Thymus (tissue), 11 donors: ENCODE results near the gene SLC39A11. TPM values are rescaled to one million over a fixed set of nuclear protein-coding genes. Genes with fewer than 3 reads are reported as not detected.
"Not testable (repeated sequence)": the region's sequence is repeated elsewhere in the genome, so short reads cannot be mapped to it uniquely, and the experiment has no call there.

ENCODE experiments used
- DNase-seq, 9 donors: peaks; one replicate each; pipeline ENCODE4 v3.0.0-alpha.2; 2013; ENCODE audit warnings: low spot score in 9 of 9, low read depth in 6 of 9, missing footprints in 1 of 9
- H3K27ac ChIP-seq, 2 donors: one replicate each; pipeline ENCODE4 v1.5.1; 2013; ENCODE audit warnings: control low read depth in 1 of 2, low read depth in 1 of 2, low read length in 1 of 2, mild to moderate bottlenecking in 1 of 2, moderate library complexity in 1 of 2
- H3K27me3 ChIP-seq, 2 donors: one replicate each; pipeline ENCODE4 v1.5.1; 2013; ENCODE audit warnings: low read length in 1 of 2; ENCODE audit not compliant: control insufficient read depth in 2 of 2, insufficient read depth in 1 of 2
- H3K36me3 ChIP-seq, 2 donors: one replicate each; pipeline ENCODE4 v1.5.1; 2013; ENCODE audit warnings: low read length in 1 of 2, mild to moderate bottlenecking in 1 of 2, moderate library complexity in 1 of 2; ENCODE audit not compliant: control insufficient read depth in 2 of 2, insufficient read depth in 2 of 2
- H3K4me1 ChIP-seq, 2 donors: one replicate each; pipeline ENCODE4 v1.5.1; 2013; ENCODE audit warnings: low read length in 2 of 2; ENCODE audit not compliant: control insufficient read depth in 2 of 2, insufficient read depth in 2 of 2
- H3K4me3 ChIP-seq, 2 donors: one replicate each; pipeline ENCODE4 v1.5.1; 2013; ENCODE audit warnings: low read length in 2 of 2, control low read depth in 1 of 2, mild to moderate bottlenecking in 1 of 2
- H3K9me3 ChIP-seq, 2 donors: one replicate each; pipeline ENCODE4 v1.5.1; 2013; ENCODE audit warnings: low read length in 1 of 2, mild to moderate bottlenecking in 1 of 2; ENCODE audit not compliant: control insufficient read depth in 2 of 2, insufficient read depth in 1 of 2
- WGBS: extraction: QIAGEN DNeasy Blood & Tissue Kit; methylation state at CpG from one replicate; pipeline ENCODE4 v1.1.7; 2013; 5-methylcytosine and 5-hydroxymethylcytosine counted together
- polyA plus RNA-seq: library from polyadenylated mRNA; stranded (reverse); fragments of 200-250 nt; gene quantifications from one replicate; pipeline ENCODE4 v1.2.3, GENCODE V29; 2013
- total RNA-seq: library from RNA; stranded (reverse); fragments of 120-200 nt; gene quantifications from one replicate; pipeline ENCODE4 v1.2.4, GENCODE V29; 2013
- donor health status: healthy.

SLC39A11 gene
- total and polyA plus RNA-seq, 2 donors, result 7.4 to 8.7 TPM

GRCh38 chr17:72643575-72644216 lies 448.8 kb downstream of the SLC39A11 start:
- no peaks in the 10 kb centered on the region for H3K9me3 ChIP-seq
- no peak overlapping the region for H3K27ac ChIP-seq
- peaks cover 0 to 2% of the 10 kb centered on the region in 2 donors for H3K4me1 ChIP-seq
- H3K27me3 ChIP-seq, result peaks cover 0 to 17% of the 10 kb centered on the region in 2 donors
- 79% methylated on average over 4 of the region's 4 CpGs for WGBS
- no peaks in the 10 kb centered on the region for H3K36me3 ChIP-seq
- DNase-seq, result no peak
- H3K4me3 ChIP-seq, result no peak overlapping the region

GRCh38 chr17:72642720-72643119 lies 449.8 kb downstream of the SLC39A11 start:
- no peak overlapping the region for H3K4me3 ChIP-seq
- H3K27me3 ChIP-seq, result peaks cover 0 to 20% of the 10 kb centered on the region in 2 donors
- H3K4me1 ChIP-seq, result peaks cover 0 to 2% of the 10 kb centered on the region in 2 donors
- 88% methylated on average over 7 of the region's 7 CpGs for WGBS
- H3K9me3 ChIP-seq, result no peaks in the 10 kb centered on the region
- no peak overlapping the region for H3K27ac ChIP-seq
- DNase-seq, result no peak
- no peaks in the 10 kb centered on the region for H3K36me3 ChIP-seq

- DNase-seq, result no peak
- H3K27me3 ChIP-seq, result peaks cover 0 to 20% of the 10 kb centered on the region in 2 donors
- H3K36me3 ChIP-seq, result no peaks in the 10 kb centered on the region
- peaks cover 0 to 2% of the 10 kb centered on the region in 2 donors for H3K4me1 ChIP-seq
- H3K4me3 ChIP-seq, result no peak overlapping the region
- H3K27ac ChIP-seq, result peak overlapping the region; percentile 37 to 43
- H3K9me3 ChIP-seq, result no peaks in the 10 kb centered on the region
- WGBS, result 40% methylated on average over 61 of the region's 61 CpGs
Measured at GRCh38 chr17:72640415-72641165, 451.9 kb downstream of the SLC39A11 start.

- no peak overlapping the region for H3K27ac ChIP-seq
- WGBS, result 93% methylated on average over 7 of the region's 7 CpGs
- no peaks in the 10 kb centered on the region for H3K36me3 ChIP-seq
- H3K4me3 ChIP-seq, result no peak overlapping the region
- DNase-seq, result no peak
- H3K27me3 ChIP-seq, result peaks cover 0 to 20% of the 10 kb centered on the region in 2 donors
- peaks cover 2 to 6% of the 10 kb centered on the region in 2 donors for H3K4me1 ChIP-seq
- H3K9me3 ChIP-seq, result no peaks in the 10 kb centered on the region
Measured at GRCh38 chr17:72639711-72640110, 452.8 kb downstream of the SLC39A11 start.

GRCh38 chr17:72638932-72639331 lies 453.6 kb downstream of the SLC39A11 start:
- WGBS, result over 99% methylated on average over 3 of the region's 3 CpGs
- H3K27me3 ChIP-seq, result peaks cover 0 to 20% of the 10 kb centered on the region in 2 donors
- not testable (repeated sequence) for H3K4me3 ChIP-seq, H3K27ac ChIP-seq, H3K9me3 ChIP-seq, H3K36me3 ChIP-seq, DNase-seq, H3K4me1 ChIP-seq

DNA sequence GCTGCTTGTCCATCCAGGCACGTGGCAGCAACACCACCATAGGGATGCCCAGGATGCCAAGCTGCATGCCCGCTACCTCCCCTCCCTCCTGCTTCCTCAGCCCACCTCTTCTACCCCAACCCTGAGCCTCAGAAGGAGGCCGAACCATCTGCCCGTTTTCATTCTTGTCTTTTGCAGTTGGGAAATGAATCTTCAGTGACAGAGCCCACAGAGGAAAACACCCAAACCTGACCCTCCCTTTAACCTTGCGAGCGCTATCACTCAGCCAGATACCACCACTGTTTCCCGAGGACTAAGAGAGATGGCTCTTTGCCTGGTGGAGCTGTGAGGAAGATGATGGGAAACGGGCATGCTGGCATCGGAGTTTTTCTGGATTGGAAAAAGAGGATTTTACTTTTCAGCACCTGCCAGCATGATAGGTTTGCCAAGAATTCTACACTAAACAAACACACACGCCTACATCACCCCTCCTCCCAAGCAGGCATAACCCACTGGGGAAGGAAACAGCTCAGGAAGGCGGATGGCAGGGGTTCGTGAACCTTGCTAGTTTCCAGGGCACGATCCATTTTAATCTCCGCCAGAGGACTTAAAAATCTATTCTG lies 457.4 kb downstream of the SLC39A11 start:
- 77% methylated on average over 14 of the region's 14 CpGs for WGBS
- no peak for DNase-seq

DNA sequence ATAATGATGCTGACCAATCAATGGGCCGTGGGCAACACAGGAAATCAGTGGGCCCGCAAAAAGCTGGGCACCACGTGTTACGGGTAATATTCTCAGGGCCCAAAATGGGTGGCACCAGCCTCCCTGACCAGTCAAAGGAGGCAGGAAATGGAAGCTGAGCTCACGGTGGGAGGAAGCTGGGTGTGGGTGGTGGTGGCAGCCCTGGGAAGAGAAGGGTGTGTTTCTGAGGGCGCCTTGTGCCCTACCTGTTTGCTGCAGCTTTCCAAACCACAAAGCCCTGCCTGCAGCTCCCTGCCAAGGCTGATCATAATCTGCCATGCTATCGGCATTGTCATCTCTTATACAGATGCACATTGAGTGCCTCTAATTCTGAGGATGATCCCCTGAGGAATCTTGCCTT lies 457.9 kb downstream of the SLC39A11 start:
- H3K27me3 ChIP-seq, result peaks cover 0 to 6% of the 10 kb centered on the region in 2 donors
- no peak overlapping the region for H3K4me3 ChIP-seq
- no peaks in the 10 kb centered on the region for H3K36me3 ChIP-seq
- WGBS, result 51% methylated on average over 7 of the region's 7 CpGs
- DNase-seq, result no peak
- no peak overlapping the region for H3K27ac ChIP-seq
- H3K9me3 ChIP-seq, result no peaks in the 10 kb centered on the region
- peaks cover 0 to 8% of the 10 kb centered on the region in 2 donors for H3K4me1 ChIP-seq

More for the DNA sequence above, 457.4 kb downstream of the SLC39A11 start:
- Histone ChIP-seq H3K36me3 (no peaks in the 10 kb centered on the region), H3K9me3 (no peaks in the 10 kb centered on the region), H3K4me3 (no peak overlapping the region), H3K27me3 (peaks cover 0 to 11% of the 10 kb centered on the region in 2 donors), H3K27ac (no peak overlapping the region), H3K4me1 (peaks cover 0 to 8% of the 10 kb centered on the region in 2 donors)

DNA sequence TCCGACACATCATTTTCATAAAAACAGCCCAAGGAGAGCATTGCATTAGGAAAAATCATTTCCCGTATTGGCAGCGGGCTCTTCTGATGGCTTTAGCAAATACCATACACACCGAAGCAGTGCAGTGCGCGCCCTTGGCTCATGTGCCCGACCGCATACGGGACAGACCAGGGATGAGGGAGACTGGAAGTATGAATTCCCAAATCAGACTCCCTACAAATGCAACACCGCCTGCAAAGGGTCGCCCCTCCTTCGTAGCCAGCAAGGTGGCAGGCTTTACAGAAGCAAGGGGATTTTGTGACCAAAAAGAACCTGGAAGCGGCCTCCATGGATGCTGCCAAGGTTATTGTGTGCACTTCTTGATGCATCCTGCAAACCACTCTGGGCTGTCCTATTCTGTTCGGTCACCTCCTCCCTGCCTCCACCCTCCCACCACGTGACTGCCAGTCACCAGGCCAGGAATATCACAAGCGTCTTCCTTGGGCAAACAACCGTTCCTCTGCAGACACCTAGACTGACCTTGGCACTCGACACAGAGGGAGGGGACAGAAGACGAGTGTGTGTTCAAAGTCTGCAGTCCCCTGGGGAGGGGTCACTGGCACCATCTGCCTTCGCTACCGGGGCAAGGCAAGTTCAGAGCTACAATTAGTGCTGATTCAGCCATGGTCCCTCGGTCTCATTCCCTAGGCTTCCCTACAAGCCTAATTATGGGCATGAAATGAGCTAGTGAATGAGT lies 460.4 kb downstream of the SLC39A11 start:
- Histone ChIP-seq H3K27ac (no peak overlapping the region), H3K36me3 (no peaks in the 10 kb centered on the region), H3K27me3 (no peaks in the 10 kb centered on the region), H3K4me1 (peaks cover 0 to 8% of the 10 kb centered on the region in 2 donors), H3K9me3 (peaks cover 0 to 1% of the 10 kb centered on the region in 2 donors), H3K4me3 (no peak overlapping the region)
- no peak for DNase-seq
- 93% methylated on average over 22 of the region's 22 CpGs for WGBS
